Measurements from ENCODE around the gene PDE11A.

DNA sequence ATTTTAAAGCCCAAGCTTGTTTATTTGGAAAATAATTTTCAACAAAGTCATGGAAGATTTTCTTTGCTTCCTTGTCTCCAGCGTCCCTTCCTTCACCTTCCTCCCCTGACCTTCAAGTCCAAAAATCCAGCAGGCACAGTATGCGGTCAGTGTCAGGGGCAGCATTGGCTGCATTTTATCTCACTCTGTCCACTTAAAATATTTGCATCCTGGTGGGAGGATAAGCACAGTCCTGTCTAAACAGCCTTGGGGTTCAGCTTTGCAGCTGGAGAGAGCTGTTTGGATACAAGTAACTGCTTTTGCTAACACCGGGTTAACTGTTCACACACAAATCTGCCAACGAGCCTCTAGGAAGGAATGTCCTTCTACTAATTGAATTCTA lies 318.1 kb downstream of the PDE11A start:
- TF ChIP-seq, protein P1, sequence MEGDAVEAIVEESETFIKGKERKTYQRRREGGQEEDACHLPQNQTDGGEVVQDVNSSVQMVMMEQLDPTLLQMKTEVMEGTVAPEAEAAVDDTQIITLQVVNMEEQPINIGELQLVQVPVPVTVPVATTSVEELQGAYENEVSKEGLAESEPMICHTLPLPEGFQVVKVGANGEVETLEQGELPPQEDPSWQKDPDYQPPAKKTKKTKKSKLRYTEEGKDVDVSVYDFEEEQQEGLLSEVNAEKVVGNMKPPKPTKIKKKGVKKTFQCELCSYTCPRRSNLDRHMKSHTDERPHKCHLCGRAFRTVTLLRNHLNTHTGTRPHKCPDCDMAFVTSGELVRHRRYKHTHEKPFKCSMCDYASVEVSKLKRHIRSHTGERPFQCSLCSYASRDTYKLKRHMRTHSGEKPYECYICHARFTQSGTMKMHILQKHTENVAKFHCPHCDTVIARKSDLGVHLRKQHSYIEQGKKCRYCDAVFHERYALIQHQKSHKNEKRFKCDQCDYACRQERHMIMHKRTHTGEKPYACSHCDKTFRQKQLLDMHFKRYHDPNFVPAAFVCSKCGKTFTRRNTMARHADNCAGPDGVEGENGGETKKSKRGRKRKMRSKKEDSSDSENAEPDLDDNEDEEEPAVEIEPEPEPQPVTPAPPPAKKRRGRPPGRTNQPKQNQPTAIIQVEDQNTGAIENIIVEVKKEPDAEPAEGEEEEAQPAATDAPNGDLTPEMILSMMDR (IDR thresholded peaks at IDR 0.05 in 4 of 5, conservative IDR thresholded peaks at IDR 0.05 in 1 of 5), result no peak
- no peak for TF ChIP-seq POLR2A (IDR thresholded peaks at IDR 0.05)
